ENCODE data around the gene IFI30. TPM values are rescaled to one million over a fixed set of nuclear protein-coding genes. Genes with fewer than 3 reads are reported as not detected.

The IFI30 gene
- total RNA-seq, 1 donor from 2014 or later: 554 TPM

DNA sequence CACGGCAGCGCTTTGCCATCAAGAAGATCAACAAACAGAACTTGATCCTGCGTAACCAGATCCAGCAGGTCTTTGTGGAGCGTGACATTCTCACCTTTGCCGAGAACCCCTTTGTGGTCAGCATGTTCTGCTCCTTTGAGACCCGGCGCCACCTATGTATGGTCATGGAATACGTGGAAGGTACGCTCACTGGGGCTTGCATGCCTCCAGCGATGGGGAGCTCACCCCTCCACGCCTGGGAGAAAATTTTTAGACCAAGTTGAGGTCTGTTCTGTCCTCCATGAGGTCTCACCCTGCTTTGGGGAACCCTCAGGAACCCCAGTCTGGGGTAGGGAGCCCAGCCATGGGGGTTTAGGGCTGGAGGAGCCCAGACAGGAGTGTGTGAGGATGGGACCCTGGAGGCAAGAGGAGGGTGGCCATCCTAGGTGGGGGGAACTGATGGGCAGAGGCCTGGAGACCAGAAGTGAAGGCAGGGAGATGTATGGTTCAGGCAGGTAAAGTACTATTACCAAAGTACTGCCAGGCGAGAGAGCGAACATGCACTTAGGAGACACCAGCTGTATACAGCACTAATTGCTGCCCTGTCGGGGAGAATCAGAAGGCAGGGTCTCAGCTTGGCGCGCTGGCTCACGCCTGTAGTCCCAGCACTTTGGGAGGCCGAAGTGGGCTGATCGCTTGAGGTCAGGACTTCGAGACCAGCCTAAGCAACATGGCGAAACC lies 42.9 kb upstream of the IFI30 start:
- Histone ChIP-seq H3K27ac (no peak overlapping the region), H3K9me3 (no peaks in the 10 kb centered on the region), H3K36me3 (peaks cover 77% of the 10 kb centered on the region), H3K4me3 (no peak overlapping the region), H3K4me1 (no peaks in the 10 kb centered on the region), H3K27me3 (no peaks in the 10 kb centered on the region)
- DNase-seq (no peak), ATAC-seq (no peak)
- TF ChIP-seq, protein P1, sequence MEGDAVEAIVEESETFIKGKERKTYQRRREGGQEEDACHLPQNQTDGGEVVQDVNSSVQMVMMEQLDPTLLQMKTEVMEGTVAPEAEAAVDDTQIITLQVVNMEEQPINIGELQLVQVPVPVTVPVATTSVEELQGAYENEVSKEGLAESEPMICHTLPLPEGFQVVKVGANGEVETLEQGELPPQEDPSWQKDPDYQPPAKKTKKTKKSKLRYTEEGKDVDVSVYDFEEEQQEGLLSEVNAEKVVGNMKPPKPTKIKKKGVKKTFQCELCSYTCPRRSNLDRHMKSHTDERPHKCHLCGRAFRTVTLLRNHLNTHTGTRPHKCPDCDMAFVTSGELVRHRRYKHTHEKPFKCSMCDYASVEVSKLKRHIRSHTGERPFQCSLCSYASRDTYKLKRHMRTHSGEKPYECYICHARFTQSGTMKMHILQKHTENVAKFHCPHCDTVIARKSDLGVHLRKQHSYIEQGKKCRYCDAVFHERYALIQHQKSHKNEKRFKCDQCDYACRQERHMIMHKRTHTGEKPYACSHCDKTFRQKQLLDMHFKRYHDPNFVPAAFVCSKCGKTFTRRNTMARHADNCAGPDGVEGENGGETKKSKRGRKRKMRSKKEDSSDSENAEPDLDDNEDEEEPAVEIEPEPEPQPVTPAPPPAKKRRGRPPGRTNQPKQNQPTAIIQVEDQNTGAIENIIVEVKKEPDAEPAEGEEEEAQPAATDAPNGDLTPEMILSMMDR (IDR thresholded peaks at IDR 0.05): no peak
- intact Hi-C loops (cut with DNase I): no loop called here

DNA sequence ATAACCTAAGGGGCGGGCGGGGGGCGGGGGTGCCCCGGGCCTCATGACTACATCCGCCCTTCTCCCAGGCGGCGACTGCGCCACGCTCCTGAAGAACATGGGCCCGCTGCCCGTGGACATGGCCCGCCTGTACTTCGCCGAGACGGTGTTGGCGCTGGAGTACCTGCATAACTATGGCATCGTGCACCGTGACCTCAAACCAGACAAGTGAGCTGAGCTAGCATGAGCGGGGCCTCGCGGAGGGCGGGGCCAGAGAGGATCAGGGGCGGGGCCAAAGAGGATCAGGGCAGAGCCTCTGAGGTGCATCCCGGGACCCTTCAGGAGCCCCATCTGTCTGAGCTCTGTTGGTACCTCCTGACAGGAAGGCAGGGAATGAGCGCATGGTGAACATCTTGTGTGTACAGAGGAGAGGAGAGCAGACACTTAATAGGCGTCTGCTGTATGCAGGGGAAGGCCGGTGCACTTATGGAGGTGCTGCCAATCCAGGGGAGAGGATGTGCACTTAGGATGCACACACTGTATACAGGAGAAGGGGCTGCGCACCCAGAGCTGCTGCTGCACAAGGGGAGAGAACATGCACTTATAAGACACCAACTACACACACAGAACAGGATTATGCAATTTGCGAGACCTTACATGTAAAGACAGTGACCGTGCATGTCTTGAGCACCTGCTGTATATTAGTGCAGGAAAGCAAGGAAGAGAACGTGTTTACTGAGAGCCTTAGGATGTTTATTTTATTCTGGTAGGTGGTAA lies 41.6 kb upstream of the IFI30 start:
- DNase-seq (no peak), ATAC-seq (no peak)
- Histone ChIP-seq H3K27me3 (no peaks in the 10 kb centered on the region), H3K9me3 (no peaks in the 10 kb centered on the region), H3K4me1 (no peaks in the 10 kb centered on the region), H3K27ac (no peak overlapping the region), H3K36me3 (peaks cover 80% of the 10 kb centered on the region), H3K4me3 (no peak overlapping the region)
- intact Hi-C loops (cut with DNase I): no loop called here
- TF ChIP-seq, protein P1 (IDR thresholded peaks at IDR 0.05): no peak

DNA sequence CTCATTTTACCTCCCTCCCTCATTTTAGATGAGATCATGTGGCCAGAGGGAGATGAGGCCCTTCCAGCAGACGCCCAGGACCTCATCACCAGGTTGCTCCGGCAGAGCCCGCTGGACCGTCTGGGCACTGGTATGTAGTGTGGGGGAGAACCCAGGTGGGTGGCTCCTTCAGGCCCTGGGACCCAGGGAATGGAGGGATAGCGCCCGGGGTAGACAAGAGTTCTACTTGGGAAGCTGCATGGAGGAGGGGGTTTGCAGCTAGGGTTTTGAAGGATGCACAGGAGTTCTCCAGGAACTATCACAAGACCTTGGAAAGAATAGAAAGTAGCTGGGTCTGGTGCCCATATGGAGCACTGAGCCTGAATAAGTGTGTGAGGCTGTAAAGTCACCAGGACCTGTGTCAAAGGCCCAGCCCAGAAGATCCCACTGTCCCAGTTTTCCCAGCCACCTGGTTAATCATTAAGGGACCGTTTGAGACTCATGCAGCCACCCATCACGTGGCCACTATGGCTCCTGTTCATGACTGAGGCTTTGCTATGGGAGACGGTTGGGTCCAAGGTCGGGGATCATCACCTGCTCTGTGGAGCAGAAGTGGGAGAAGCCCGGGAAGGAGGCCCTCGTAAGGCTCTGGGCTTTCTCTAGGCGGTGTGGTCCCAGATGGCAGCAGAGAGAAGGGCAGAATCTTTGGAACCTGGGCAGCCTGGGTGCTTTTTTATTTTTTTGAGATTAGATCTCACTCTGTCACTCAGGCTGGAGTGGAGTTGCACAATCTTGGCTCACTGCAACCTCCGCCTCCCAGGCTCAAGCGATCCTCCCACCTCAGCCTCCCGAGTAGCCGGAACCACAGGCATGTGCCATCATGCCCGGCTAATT lies 37.7 kb upstream of the IFI30 start:
- no peaks in the 10 kb centered on the region for H3K4me1 ChIP-seq
- H3K9me3 ChIP-seq: no peaks in the 10 kb centered on the region
- intact Hi-C loops (cut with DNase I): no loop called here
- H3K27ac ChIP-seq: no peak overlapping the region
- H3K27me3 ChIP-seq: no peaks in the 10 kb centered on the region
- ATAC-seq (no peak), DNase-seq (no peak)
- H3K4me3 ChIP-seq: no peak overlapping the region
- H3K36me3 ChIP-seq: peaks cover 64% of the 10 kb centered on the region
- TF ChIP-seq, protein P1 (IDR thresholded peaks at IDR 0.05): no peak

DNA sequence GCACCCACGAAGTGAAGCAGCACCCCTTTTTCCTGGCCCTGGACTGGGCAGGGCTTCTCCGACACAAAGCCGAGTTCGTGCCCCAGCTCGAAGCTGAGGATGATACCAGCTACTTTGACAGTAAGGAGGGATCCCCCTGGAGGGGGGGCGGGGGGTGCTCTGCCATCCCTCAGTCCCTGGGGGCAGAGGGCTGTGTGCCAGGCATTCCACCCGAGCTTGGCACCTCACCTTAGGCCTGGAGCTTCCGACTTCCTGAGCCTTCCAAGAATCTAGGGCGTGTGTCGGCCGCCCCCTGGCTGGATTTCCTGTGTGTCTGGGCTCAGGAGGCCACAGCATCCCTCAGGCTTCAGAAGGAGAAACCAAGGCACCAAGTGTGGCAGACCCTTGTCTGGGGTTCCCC lies 36.4 kb upstream of the IFI30 start:
- TF ChIP-seq, protein P1 (IDR thresholded peaks at IDR 0.05): no peak
- DNase-seq (no peak), ATAC-seq (no peak)
- intact Hi-C loops (cut with DNase I): no loop called here
- Histone ChIP-seq H3K4me1 (no peaks in the 10 kb centered on the region), H3K27me3 (no peaks in the 10 kb centered on the region), H3K4me3 (no peak overlapping the region), H3K27ac (no peak overlapping the region), H3K36me3 (peaks cover 63% of the 10 kb centered on the region), H3K9me3 (no peaks in the 10 kb centered on the region)

- peak; percentile 42 for ATAC-seq
- H3K36me3 ChIP-seq: peaks cover 60% of the 10 kb centered on the region
- H3K4me1 ChIP-seq: no peaks in the 10 kb centered on the region
- no peak overlapping the region for H3K4me3 ChIP-seq
- no peaks in the 10 kb centered on the region for H3K9me3 ChIP-seq
- TF ChIP-seq, protein P1 (IDR thresholded peaks at IDR 0.05): no peak
- DNase-seq: no peak
- intact Hi-C loops (cut with DNase I): no loop called here
- no peak overlapping the region for H3K27ac ChIP-seq
- H3K27me3 ChIP-seq: no peaks in the 10 kb centered on the region
These were observed 35.8 kb upstream of the IFI30 start for GRCh38 chr19:18137657-18138339.
